ENCODE measurements around the gene NCAPH2.

NCAPH2 gene

DNA sequence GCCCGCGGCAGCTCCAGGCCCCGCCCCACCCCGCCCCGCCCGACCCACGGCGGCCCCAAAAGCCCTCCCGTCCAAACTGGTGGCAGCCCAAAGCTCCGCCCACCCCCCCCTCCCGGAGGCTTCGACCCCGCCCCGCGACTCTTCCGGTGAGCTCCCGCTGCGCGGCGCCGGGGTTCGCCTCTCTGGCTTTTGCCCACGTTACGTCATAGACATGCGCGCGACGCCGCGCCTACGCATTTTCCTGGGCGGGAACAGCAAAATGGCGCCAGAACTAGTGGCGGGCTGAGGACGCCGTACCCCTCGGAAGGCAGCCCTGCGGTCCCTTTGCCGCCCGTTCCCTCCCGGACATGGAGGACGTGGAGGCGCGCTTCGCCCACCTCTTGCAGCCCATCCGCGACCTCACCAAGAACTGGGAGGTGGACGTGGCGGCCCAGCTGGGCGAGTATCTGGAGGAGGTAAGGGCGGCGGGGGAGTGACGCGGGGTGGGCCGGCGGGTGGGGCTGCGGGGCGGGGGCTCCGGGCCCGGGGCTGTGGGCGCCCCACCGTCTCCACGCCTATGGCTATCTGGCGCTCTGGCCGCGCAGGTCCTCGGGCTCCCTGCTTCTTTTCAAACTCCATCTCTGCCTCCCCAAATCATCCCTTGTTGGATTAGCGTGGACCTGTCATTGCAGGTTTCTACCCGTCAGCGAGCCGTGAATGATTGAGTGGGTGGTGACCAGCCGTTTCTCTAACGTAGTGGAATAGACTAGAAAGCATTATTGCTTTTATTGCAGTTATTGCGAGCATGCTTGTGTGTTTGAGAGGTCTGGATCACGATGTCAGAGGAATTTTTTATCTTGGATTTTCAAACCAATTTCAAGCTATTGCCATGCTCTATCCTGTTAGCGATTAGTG is at the start of gene NCAPH2:
TSS of gene NCAPH2 (plus strand) at position 234 of the 894 bp plus-strand sequence. CDS start at position 348, 114 bp downstream.
- DNase-seq, result peak; percentile 94

- DNase-seq, result no peak
Measured at GRCh38 chr22:50459016-50459415, 49.0 kb upstream of the NCAPH2 start.

GRCh38 chr22:50459496-50460140 is 48.4 kb upstream of the NCAPH2 start:
- no peak for DNase-seq

- DNase-seq, result no peak
Measured at GRCh38 chr22:50460938-50461337, 47.1 kb upstream of the NCAPH2 start.

DNA sequence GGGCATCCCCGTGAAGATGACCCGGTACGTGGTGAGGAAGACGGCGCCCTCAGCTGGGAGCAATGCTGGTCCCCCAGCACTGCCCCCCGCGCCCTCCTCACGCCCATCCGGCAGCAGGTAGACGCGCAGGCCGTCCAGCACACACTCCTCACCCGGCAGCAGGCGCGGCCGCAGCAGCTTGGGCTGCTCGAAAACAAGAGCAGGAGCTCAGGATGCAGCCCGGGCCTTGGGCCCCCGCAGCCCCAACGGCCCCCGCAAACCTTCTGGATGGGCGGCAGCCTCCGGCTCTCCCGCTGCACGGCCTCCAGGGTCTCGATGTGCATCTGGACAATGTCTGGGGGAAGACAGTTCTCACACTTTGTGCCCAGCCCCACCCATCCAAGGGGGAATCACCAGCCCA is 46.5 kb upstream of the NCAPH2 start:
- no peak for DNase-seq

GRCh38 chr22:50461979-50462540 is 46.0 kb upstream of the NCAPH2 start:
- DNase-seq, result no peak

DNA sequence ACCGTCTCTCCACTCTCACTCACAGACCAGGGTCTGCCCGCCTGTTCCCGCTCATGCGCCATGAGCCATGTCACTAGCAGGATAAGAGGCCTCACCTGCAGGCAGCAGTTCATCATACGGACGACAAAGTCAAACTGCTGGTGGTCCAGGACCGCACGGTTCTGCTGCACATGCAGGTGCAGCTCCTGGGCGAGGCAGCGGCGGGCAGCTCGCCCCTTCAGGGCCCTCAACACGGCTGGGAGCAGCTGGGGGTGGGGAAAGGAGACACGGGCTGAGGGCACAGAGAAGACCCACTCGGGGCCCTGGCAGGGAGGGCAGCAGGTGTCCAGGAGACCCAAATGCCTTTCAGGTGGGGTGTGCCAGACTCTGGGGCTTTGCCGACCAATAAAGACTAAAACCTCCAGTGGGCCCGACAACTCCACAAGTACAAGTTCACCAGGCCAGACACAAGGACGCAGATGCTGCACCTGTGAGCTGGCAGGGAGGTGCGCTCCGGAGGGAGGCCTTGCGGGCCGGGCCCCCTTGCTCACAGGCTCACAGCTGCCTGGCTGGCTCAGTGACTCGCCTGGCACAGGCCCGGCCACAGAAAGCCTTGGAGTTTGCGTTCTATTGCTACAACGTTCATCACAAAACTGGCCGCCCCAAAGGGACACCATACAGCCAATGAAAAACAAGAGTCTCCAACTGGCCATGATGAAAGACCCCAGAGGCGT is 44.7 kb upstream of the NCAPH2 start:
- DNase-seq, result no peak

DNA sequence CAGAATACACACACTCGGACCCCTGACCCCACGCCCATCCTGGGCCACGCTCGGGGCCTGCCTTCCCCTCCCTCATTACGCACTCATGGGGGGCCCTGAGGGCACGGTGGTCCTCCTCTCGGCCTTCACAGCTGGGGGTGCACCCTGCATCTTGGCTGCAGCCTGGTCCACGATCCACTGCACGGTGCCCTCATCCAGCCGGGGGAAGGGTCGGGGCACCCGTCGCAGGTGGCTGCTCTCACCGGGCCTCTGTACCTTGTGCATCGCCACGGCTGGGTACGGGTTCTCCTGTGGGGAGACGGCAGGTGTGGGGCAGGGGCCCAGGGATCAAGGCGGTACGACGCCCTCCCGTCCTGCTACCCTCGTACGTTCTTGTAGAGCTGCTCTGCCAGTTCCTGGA is 43.6 kb upstream of the NCAPH2 start:
- DNase-seq, result no peak

- no peak for DNase-seq
Measured at GRCh38 chr22:50465066-50465930, 42.7 kb upstream of the NCAPH2 start.

DNA sequence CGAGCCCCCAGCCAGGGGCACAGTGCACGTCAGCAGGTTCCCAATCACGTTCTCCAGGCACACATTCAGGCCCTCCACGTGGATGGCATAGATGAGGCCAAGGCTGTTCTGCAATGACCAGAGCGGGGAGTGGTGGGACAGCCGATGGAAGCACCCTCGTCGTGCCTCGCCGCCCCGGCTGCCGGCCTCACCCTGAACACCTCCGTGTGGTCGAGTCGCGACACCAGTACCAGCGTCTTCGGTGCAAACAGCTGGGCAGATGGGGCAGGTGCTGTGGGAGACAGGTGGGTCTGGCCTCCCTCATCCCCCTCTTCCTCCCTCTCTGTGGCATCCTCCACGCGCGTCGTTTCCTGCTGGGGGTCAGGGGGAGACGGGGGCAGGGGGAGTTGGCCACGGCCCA is 40.7 kb upstream of the NCAPH2 start:
- DNase-seq, result no peak

GRCh38 chr22:50467773-50468440 is 40.1 kb upstream of the NCAPH2 start:
- DNase-seq, result no peak

GRCh38 chr22:50468626-50469025 is 39.4 kb upstream of the NCAPH2 start:
- DNase-seq, result no peak

GRCh38 chr22:50469377-50470305 is 38.4 kb upstream of the NCAPH2 start:
- peak; percentile 70 for DNase-seq

DNA sequence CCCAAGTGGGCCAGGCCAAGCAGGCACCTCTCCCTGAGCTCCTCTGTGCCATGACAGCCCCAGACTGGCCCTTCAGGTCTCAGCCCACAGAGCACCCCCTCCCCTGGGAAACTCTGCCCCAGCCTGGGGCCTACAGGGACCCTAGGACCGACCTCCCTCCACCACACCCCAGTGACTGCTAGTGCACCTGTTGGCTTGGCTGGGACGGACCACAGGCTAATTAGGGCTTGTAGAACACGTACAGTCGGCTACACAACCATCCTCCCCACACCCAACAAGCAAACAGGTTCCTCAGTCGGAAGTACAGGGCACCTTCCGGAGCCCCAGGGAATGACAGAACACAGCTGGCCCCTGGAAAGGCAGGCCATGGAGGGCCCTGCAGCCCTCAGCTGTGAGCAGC is 37.5 kb upstream of the NCAPH2 start:
- no peak for DNase-seq

DNA sequence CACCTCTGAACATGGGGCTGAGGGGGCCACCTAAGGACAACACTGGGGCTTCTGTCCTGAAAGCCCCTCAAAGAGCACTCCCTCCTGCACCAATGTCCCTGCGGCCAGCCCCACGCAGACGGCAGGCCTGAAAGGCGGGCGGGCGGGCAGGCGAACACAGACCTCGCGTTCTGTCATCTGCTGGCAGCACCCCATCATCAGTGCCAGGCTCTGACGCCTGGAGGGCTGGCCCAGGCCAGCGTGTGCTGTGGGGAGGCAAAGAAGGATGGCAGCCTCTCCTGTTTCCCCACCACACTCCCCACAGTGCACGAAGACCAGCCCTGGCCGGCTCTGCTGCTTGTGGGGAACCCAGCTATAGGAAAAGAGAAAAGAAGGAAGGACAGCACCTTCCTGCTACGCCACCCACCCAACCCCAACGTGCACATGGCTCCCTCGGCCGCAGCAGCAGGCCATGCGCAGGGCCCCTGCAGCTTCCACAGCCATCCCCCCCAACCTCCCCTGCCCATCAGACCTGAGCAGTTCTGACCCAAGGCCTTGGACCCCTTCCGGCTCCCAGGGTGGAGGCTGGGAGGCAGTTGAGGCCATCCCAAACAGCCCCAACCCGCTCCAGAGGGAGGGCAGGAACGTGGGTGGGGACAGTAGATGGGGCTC is 36.7 kb upstream of the NCAPH2 start:
- no peak for DNase-seq

GRCh38 chr22:50471962-50472361 is 36.1 kb upstream of the NCAPH2 start:
- DNase-seq, result no peak

- DNase-seq, result peak; percentile 8
Measured at GRCh38 chr22:50473088-50473487, 34.9 kb upstream of the NCAPH2 start.

DNA sequence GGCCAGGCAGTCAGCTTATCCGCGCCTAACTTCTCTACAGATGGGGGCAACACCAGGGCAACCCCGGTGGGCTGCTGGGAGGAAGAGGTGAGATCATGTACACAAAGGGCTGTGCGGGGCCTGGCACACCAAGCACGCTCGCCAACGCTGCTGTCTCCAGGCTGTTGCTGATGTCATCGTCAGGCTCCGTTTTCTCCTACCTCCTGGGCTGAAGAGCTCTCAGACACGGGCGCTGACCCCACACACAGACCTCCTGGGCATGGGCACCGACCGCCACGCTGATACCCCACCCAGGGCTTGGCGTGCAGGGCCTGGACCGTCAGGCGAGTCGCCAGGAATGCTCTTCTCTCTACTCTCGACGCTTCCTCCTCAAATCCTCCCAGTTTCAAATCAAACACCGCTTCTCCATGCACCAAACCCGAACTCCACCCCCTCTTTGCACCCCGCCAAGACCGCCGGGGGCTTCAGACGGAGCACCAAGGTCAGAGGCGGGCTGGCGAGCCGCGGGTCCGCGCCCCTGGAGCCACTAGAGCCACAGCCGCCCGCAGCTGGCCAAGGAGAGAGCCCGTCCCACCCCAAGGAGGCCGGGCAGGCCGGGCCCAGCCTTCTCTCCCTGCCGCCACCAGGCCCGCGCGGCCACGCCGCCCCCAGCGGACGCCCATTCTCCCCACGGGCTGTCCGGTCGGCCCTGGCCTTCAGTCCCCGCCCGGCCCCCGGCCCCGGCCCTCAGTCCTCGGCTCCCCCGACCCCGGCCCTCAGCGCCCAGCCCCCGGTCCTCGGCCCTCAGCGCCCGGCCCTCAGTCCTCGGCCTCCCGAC is 34.0 kb upstream of the NCAPH2 start:
- DNase-seq, result no peak

All from GDM1 (cell line).